Hematopoietic multipotent progenitor cell treated with erythropoietin and hydrocortisone succinate and interleukin-3 and kit ligand, for 15 days (in vitro differentiated cells): ENCODE measurements around the gene TPT1.
"Not testable (repeated sequence)": the region's sequence is repeated elsewhere in the genome, so short reads cannot be mapped to it uniquely, and the experiment has no call there.

ENCODE experiments used
- DNase-seq: peaks from one replicate; pipeline ENCODE4 v3.0.0-alpha.2; 2015; ENCODE audit warnings: low spot score

The TPT1 gene

GRCh38 chr13:45367358-45367757 lies 26.4 kb upstream of the TPT1 start:
- DNase-seq: no peak

GRCh38 chr13:45365558-45365885 lies 24.5 kb upstream of the TPT1 start:
- no peak for DNase-seq

- DNase-seq: no peak
Observed at GRCh38 chr13:45364876-45365557, 24.0 kb upstream of the TPT1 start.

GRCh38 chr13:45362939-45363338 lies 22.0 kb upstream of the TPT1 start:
- DNase-seq: no peak

- no peak for DNase-seq
Observed at GRCh38 chr13:45361596-45362206, 20.7 kb upstream of the TPT1 start.

GRCh38 chr13:45356966-45357672 lies 16.1 kb upstream of the TPT1 start:
- DNase-seq: no peak

- no peak for DNase-seq
Observed at GRCh38 chr13:45353895-45354294, 12.9 kb upstream of the TPT1 start.

GRCh38 chr13:45352031-45352430 lies 11.0 kb upstream of the TPT1 start:
- no peak for DNase-seq

- no peak for DNase-seq
Observed at GRCh38 chr13:45350152-45350551, 9.2 kb upstream of the TPT1 start.

GRCh38 chr13:45349438-45349837 lies 8.5 kb upstream of the TPT1 start:
- DNase-seq: no peak

GRCh38 chr13:45344064-45344463 lies 3.1 kb upstream of the TPT1 start:
- DNase-seq: not testable (repeated sequence)

- not testable (repeated sequence) for DNase-seq
Observed at GRCh38 chr13:45343102-45343501, 2.1 kb upstream of the TPT1 start.

- not testable (repeated sequence) for DNase-seq
Observed at GRCh38 chr13:45342668-45343067, 1.7 kb upstream of the TPT1 start.

GRCh38 chr13:45341799-45342500 lies 967 bp upstream of the TPT1 start:
- peak; percentile 48 for DNase-seq

- peak; percentile 85 for DNase-seq
Observed at GRCh38 chr13:45340422-45341033, 455 bp downstream of the TPT1 start.

- no peak for DNase-seq
Observed at GRCh38 chr13:45339867-45340266, 1.1 kb downstream of the TPT1 start.

GRCh38 chr13:45339399-45339798 lies 1.6 kb downstream of the TPT1 start:
- no peak for DNase-seq

- no peak for DNase-seq
Observed at GRCh38 chr13:45337803-45338202, 3.2 kb downstream of the TPT1 start.

- no peak for DNase-seq
Observed at GRCh38 chr13:45337395-45337794, 3.6 kb downstream of the TPT1 start.

GRCh38 chr13:45336025-45336800 lies 4.8 kb downstream of the TPT1 start:
- DNase-seq: no peak

GRCh38 chr13:45335397-45336024 lies 5.5 kb downstream of the TPT1 start:
- no peak for DNase-seq
